Measurements from ENCODE around the gene ORAI2.
"Not testable (repeated sequence)": the region's sequence is repeated elsewhere in the genome, so short reads cannot be mapped to it uniquely, and the experiment has no call there.

Gene ORAI2

DNA sequence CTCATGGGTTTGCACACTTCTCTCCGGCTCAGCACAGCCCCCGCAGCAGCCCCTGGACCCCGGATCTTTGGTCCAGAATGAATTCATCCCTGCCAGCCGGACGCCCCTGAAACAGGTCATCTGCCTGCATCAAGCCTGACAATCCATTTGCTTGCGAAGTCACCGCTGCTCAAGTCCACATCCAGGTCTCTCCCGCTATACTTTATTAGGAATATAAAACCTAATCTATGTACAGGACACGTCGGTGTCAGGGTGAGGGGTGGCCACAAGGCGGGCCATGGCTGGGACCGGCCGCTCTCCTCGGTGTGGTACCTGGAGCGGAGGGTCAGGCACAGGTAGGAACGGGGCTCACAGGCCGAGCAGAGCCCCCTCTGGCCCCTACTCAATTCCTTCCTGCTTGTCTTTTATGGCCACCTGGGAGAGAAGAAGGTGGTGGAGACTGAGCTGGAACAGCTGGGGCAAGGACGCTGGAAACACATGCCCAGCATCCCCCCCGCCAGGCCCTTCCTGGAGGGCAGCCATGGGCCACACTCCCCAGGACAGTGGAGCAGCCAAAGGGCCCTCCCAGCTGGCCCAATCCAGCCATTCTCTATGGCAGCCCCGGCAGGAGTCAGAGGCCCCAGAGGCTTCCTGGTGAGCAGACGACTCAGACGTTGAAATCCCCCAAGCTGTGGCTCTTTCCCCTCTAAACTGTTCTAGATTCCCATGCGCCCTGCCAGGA, 40.1 kb downstream of the ORAI2 start:
- H3K27ac ChIP-seq: no peak overlapping the region
- TF ChIP-seq, protein P1, sequence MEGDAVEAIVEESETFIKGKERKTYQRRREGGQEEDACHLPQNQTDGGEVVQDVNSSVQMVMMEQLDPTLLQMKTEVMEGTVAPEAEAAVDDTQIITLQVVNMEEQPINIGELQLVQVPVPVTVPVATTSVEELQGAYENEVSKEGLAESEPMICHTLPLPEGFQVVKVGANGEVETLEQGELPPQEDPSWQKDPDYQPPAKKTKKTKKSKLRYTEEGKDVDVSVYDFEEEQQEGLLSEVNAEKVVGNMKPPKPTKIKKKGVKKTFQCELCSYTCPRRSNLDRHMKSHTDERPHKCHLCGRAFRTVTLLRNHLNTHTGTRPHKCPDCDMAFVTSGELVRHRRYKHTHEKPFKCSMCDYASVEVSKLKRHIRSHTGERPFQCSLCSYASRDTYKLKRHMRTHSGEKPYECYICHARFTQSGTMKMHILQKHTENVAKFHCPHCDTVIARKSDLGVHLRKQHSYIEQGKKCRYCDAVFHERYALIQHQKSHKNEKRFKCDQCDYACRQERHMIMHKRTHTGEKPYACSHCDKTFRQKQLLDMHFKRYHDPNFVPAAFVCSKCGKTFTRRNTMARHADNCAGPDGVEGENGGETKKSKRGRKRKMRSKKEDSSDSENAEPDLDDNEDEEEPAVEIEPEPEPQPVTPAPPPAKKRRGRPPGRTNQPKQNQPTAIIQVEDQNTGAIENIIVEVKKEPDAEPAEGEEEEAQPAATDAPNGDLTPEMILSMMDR (conservative IDR thresholded peaks at IDR 0.05): no peak

DNA sequence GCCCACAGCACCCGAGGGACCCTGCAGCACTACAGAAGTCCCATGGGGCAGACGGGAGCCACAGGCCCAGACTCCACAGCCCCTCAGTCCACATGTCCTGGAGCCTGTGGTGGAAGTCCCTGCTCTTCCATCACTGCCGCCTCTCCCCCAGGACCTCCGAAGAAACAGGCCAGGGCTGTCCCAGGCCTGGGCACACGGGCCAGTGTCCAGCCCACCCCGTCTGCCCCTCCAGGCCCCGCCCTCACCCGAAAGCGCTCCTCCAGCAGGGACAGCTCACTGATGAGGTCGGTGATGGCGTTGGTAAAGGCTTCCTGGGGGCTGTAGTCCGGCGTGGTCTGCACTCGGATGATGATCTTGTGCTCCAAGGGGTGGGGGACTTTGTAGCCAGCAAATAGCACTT, 40.7 kb downstream of the ORAI2 start:
- not testable (repeated sequence) for H3K27ac ChIP-seq

- H3K27ac ChIP-seq: not testable (repeated sequence)
These were observed 41.5 kb downstream of the ORAI2 start for GRCh38 chr7:102474736-102475435.

DNA sequence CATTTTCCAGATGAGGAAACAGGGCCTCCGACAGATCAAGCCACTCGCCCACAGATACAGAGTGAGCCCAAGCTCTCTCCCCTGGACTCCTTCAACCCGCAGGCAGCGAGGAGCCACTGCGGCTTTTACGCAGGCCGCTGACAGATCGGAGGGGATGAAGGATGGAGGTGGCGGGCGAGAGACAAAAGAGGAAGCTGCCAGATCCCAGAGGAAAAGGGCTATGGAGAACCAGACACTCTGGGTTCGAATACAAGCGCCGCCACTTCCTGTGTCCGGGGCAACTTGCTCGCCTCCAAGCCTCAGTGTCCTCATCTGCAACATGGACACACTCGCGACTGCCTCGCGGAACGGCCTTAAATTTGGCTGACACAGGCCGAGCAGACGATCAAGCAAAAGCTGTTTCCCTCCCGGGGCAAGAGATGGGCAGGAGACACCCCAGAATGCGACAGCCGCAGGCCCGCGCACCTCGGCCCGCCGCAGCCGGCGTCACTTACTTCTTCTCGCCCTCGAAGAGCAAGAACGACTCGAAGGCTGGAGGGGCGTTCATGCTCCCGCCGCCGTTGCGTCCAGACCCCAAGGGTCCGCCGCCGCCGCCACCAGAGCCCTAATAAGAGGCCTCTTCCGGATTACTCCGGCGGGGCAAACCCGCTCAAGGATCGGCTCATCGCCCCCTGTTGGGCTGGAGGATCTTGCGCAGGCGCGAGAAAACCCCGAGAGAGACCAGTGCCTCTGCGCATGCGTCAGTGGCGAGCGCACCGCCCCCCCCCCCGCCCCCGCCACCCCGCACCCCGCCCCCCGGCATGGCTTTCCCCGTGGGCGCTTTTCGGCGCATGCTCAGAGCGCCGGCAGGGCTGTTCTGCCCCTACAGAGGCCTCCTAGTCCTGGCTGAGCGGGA, 45.2 kb downstream of the ORAI2 start, which contains the start of gene POLR2J:
Gene POLR2J, minus strand, starts transcription at position 609 of the 895 bp plus-strand sequence. Its CDS starts 62 bp downstream, at position 547.
- not testable (repeated sequence) for H3K27ac ChIP-seq

DNA sequence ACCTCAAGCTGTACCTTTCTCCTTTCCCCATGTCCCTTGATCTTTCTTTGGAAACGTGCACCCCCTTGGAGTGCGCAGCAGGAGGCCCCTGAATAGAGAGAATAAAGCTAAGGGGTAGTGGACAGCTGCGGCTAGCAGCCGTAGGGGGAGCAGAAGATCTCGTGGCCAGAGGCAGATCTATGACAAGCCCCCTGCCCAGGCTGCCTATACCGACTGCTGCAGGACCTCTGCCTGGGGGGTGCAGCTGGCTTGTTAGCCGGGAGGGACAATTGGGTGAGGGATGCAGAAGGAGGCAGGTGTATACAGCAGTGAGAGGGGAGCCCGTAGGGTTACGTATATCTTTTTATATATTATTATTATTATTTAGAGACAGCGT, 45.8 kb downstream of the ORAI2 start:
- not testable (repeated sequence) for H3K27ac ChIP-seq

GRCh38 chr7:102479982-102480637, 46.7 kb downstream of the ORAI2 start:
- not testable (repeated sequence) for H3K27ac ChIP-seq
- TF ChIP-seq, protein P1 (conservative IDR thresholded peaks at IDR 0.05): peak; percentile 81

DNA sequence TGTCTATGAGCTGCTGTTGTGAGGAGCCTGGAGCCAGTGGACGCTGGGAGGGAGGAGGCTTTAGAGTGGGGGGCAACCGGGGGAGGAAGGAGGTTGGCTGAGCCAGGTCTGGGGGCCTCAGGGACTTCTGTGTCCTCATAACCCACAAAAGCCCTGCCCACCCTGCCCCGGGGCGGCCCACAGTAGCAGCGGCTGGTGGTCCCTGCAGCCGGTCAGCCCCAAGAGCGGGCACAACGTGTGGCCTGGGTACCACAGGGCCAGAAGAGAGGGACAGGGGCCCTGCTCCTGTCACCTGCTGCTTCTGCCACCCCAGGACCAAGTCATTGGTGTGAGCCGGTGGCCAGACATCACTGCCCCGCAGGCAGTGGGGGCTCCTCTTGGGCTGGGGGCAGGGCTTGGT, 48.6 kb downstream of the ORAI2 start:
- not testable (repeated sequence) for H3K27ac ChIP-seq

GRCh38 chr7:102484317-102484716, 50.9 kb downstream of the ORAI2 start:
- not testable (repeated sequence) for H3K27ac ChIP-seq

DNA sequence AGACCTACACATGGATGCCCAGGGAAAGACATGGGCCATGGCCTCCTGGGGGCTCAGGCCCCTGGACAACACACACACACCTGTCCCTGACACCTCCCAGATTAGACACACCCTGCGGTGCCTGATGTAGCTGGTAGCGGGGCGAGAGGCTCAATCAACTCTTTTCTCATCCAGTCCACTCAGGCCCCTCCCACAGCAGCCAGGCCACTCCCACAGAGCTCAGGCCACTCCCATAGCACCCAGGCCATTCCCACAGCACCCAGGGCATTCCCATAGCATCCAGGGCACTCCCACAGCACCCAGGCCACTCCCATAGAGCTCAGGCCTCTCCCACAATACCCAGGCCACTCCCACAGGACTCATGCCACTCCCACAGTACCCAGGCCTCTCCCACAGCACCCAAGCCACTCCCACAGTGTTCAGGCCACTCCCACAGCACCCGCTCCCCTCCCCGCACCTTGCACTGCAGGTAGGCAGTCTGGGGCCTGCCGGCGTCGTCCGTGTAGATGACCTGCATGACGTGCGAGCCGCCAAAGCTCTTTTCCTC, 57.2 kb downstream of the ORAI2 start:
- H3K27ac ChIP-seq: not testable (repeated sequence)

- not testable (repeated sequence) for H3K27ac ChIP-seq
These were observed 60.0 kb downstream of the ORAI2 start for GRCh38 chr7:102493220-102493935.

DNA sequence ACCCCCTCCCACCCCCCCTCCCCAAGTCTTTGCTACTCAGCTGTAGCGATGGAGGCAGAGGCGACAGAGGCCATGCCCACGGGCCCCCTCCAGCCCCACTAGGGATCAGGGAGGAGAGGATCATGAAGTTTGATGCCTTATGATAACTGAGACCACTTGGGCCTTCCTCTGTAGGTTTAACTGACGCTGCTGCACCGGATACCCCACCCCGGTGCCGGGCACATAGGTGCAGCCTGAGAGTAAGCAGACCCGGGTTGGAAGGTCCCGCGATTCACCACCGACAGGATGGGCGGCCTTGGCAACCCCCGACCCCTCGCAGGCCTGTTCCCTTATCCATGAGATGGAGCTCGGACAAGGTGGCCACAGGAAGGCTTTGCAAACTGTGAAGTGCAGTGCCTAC, 60.7 kb downstream of the ORAI2 start:
- H3K27ac ChIP-seq: not testable (repeated sequence)

- not testable (repeated sequence) for H3K27ac ChIP-seq
These were observed 61.2 kb downstream of the ORAI2 start for GRCh38 chr7:102494473-102495149.

- not testable (repeated sequence) for H3K27ac ChIP-seq
These were observed 63.5 kb downstream of the ORAI2 start for GRCh38 chr7:102496861-102497260.

DNA sequence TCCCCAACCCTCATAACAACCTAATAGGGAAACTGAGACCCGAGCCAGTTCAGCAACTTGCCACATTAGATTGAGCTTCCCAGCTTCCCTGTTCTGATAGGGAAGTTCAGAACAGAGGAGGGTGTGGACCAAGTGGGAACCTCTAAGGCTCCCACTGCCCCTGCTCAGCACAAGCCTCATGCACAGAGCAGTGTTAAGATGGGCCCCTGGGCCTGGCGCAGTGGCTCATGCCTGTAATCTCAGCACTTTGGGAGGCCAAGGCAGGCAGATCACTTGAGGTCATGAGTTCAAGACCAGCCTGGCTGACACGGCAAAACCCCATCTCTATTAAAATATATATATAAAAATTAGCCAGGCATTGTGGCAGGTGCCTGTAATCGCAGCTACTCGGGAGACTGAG, 63.9 kb downstream of the ORAI2 start:
- H3K27ac ChIP-seq: not testable (repeated sequence)

DNA sequence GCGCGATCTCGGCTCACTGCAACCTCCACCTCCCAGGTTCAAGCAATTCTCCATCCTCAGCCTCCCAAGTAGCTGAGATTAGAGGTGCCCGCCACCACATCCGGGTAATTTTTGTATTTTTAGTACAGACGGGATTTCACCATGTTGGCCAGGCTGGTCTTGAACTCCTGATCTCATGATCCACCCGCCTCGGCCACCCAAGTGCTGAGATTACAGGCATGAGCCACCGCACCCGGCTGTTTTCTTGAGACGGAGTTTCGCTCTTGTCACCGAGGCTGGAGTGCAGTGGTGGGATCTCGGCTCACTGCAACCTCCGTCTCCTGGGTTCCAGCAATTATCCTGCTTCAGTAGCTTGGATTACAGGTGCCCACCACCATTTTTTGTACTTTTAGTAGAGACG, 64.9 kb downstream of the ORAI2 start:
- not testable (repeated sequence) for H3K27ac ChIP-seq

GRCh38 chr7:102503141-102503540, 69.8 kb downstream of the ORAI2 start:
- not testable (repeated sequence) for H3K27ac ChIP-seq

Measured in VCaP (cell line).